Colon (tissue), 2 donors: ENCODE measurements around the gene SP8.

Experiments used
- FAIRE-seq: peaks from 2 replicates; lab custom pipeline; 2012; peaks lifted over from hg19 to GRCh38; lab: Jason Lieb, UNC
- donor health status: control.
- donor health status: control.

The SP8 gene

DNA sequence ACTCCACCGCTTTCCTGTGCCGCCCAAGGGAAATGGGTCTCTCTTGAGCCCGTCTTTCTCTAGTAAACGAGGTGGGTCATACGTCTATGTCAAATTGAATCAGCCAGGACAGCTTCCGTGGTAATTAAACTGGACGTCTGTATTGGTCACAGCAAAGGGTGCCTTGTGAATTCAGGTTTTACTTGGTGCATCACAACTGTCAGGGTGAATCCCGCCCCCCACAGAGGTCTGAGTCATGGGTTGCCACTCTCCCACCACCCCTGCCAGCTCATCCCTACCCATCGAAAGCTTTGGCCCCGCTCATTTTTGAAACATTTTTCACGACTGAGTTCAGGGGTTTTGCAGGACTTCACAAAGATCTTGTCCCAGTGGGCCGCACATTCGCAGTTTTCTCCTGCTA, 8.0 kb upstream of the SP8 start:
- no peak for FAIRE-seq

DNA sequence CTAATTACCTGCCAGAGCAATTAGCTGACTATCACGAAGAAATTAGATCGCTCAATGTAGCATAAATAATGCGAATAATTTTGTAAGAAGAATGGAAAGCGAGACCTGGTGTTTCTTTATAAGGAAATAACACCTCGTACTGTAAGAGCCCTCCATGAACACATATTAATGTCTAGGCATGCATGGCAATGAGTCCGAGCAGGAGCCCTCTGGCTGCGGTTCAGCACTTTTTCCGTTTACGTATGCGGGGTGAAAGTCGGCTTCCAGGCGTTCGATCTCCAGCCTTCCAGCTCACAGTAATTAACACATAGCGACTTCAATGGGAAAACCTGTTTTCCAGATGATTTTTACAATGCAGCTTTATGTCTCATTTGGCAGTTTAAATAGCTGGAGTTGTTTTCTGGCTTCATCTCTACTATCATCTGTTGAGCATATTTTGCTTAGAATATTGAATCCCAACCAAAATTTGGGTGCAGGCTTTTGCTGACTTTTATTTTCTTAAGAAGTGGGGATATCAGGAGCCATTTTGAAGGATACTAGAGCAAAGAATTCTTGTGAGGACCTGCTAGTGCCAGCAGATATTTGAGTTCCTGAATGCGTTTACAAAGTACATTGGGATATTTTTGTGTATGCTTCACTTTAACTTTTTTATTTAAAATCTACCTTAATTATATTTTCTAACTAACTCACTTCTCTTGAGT, 7.2 kb upstream of the SP8 start:
- no peak for FAIRE-seq

DNA sequence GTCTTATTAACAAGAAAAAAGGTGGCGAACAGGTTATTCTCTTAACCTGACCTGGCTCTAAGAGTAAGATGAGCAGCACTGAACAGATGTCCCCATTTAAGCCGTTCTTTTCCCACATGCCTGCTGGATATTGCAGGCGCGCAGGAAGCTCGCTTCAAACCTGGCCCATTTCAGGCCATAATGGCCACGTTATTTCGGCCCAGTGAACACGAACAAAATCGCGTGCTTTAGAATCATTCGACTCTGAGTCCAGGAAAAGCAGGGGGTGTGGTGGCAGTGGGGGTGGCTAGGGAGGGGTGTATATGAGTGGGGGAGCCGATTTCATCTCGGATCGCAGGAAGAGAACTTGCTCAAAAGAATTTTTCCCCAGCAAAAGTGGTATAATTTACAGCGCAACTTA, 6.6 kb upstream of the SP8 start:
- no peak for FAIRE-seq

DNA sequence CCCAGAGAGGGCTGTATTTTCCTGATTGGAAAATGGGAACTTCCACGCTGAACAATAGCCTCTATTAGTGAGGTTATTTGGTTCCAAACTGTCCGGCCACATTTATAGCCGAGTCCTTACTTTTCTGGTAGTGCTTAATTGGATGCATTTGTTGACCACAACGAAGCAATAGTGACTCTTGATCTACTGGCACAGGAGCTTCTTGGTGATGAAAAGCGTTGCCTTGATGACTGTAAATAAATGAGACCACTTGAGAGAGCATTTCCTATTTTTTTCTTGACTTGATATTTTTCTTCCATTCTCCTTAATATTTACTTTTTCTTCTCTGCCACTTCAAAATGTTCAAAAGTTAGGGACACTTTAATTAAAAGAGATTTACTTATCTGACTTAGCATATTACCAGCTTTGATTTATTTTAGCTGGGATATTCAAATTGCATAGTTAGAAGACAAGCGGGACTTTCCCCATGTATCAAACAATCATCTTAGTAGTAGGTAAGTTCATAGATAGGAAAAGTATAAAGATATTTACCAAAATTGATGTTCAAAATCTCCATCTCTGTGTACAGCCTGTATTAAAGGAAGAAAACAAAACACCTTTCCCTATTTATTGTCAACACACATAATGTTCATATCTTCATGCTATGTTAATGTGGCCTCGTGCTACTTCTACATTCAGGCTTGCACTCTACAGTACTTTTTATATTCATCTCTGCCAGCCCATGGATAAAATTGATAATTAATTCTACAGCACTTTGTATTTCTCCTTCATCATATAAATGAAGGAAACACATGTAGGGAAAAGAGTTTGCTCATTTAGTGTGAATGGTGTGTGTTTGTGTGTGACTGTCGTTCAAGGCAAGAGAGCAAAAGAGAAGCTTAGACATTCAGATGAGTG, 5.1 kb upstream of the SP8 start:
- FAIRE-seq = no peak

DNA sequence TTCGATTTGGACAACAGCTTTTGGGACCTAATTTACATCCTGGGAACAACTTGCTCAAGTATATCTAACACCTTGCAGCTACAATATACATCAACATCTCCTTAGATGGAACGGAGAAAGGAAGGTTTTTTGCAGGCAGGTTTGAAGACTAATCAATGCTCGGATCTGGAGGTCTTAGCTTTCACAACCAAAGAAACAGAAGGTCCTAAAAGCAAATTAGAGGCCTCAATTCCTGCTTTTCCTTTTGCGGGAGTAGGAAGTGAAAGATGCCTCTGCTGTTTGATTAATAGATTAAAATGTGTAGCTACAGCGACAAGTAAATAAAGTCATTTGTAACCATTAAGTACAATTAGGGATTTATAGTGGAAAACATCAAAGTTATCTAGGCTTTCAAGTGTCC, 3.7 kb upstream of the SP8 start:
- no peak for FAIRE-seq

DNA sequence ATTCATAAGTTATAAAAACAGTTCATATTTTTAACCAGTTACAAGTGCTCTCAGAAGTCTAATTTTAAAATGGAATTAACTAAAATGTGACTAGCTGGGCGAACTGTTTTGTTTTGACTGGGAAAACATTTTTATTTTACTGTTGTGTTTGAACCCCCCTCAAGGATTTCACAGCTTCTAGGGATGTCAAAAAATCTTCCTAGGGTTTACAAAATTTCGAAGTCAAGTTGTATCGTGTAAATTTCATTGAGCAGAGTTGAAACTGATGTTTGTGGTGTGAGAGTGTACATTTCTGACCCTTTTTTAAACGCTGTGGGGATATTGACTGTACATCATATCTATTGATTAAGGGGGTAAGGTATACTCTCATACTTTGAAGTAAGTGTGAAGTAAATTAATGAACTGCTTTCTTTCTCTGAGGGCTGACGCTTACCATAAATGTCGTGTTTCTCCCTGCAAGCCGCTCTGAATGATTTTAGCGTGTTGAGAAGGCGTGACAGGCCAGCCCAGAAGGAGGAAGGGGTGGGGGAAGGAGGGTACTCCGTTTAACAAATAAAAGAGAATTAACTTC, 1.8 kb upstream of the SP8 start:
- no peak for FAIRE-seq

DNA sequence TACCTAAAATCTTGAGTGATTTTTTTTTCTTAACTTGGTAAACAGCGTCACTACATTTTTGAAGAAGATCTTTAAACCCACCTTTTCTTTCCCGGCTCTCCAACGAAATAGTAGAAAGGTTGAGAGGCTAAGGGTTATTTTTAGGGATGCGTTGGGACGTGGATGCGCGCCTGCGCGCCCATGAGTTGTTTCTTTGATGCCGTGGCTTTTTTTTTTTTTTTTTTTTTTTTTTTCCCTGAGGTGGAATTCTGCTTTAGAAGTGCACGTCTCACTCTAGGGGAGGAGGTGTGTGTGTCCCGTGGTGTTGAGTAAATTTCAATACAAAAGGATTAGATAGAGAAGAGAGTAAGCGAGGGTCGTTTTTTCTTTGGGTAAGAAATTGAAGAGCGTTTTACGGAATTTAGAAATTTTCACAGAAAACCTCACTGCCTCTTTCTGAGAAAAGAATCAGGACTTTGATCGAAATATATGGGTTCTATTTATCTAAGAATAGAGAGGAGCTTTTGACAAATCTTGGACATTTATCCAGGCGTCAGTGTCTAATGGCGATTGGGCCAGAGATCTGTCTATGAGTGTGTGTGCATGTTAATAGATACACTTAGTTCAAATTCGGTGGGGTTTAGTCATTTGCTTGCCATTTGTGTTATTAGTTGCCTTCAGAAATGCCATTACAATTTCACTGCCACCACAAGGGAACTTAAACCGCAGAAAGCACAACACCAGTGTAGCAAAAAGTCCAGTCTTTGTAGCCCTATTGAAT, 1.2 kb upstream of the SP8 start:
- FAIRE-seq = no peak

DNA sequence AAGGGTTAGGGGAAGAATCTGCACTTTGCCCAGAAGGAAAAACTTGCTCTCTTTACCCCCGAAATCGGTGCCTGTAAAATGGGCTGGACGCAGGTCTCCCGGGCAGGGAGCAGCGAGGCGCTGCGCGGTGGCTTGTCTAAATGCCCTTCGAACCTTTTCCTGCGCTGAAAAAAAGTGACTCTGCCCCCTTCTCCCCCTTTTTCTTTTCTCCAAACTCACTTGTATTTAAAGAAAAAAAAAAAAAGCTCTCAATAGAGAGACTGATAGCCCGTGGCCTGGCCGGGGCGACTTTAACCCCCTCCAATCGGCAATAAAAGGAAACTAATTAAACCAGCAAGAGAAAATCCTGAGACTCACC, 286 bp downstream of the SP8 start:
- no peak for FAIRE-seq

DNA sequence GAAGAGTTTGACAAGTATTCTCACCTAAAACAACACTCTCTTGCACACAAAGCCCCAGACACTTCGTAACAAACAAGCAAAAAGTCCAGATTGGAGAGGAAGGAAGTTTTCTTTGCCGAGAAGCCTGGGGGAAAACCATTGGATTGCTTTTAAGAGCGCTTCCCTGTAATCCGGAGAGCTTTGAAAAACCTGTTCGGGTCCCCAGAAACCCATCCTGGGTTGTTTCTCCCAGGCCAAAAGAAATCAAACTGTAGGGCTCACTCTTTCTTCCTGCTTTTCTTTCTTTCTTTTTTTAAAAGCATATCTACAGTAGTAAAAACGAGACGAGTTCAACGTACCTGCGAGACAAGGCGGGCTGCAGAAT, 655 bp downstream of the SP8 start:
- FAIRE-seq = no peak

DNA sequence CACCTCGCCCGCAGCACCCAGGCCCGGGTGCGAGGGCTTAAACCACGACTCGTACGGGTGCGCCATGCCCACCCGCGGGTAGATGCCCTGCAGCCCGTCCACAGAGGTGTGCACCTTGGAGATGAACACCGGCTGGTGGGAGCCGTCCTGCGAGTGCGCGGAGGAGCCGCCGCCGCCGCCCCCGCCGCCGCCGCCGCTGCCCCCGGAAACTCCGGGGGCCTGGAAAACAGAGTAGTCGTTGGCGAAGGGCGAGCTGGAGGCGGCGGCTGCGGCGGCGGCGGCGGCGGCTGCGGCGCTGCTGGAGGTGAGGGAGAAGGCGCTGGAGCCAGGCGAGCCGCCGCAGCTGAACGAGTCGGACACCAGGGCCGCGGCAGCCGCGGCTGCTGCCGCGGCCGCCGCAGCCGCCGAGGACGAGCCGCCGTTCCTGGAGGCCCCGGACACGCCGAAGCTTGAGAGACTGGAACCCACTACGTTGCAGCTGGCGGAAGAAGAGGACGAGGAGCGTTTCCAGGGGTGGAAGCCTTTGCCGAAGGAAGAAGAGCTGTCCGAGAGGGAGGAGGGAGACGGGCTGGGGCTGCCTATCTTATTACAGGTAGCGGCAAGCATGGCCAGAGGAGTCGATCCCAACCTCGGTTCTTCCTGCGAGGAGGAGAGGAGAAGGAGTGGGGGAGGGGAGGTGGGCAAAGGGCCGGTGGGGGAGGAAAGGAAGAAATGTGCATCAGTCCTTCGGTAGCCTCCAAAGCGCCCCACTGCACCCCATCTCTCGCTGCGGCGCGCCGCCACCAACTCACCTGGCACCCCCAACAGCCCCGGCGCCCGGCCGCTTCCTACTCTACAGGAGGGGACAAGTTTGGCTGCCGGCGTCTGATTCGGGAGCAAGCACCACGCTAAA, 1.3 kb downstream of the SP8 start:
- FAIRE-seq = no peak

DNA sequence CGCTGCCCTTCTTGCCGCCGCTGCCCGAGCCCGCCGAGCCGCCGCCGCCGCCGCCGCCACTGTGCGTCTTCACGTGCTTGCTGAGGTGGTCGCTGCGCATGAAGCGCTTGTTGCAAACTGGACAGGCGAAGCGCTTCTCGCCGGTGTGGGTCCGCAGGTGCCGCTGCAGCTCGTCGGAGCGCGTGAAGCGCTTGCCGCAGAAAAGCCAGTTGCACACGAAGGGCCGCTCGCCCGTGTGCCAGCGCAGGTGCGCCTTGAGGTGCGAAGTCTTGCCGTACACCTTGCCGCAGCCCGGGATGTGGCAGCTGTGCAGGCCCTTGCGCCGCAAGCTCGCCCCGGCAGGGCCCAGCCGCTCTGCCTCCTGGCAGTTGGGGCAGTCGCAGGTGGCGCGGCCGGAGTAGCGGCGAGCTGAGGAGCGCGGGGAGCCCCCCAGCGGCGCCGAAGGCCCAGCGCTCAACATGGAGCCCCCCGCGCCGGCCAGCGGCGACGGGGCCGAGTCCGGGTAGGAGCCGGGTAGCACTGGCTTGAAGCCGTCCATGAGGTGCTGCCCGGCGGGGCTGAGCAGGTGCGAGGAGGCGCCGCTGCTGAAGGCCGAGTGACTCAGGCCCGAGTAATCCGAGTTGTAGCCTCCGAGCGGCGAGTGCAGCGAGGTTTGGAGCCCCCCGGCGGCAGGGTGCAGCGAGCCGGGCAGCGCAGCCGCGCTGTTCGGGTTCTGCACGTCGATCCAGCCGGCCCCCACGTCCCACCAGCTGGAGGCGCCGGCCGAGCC, 2.1 kb downstream of the SP8 start:
- no peak for FAIRE-seq

DNA sequence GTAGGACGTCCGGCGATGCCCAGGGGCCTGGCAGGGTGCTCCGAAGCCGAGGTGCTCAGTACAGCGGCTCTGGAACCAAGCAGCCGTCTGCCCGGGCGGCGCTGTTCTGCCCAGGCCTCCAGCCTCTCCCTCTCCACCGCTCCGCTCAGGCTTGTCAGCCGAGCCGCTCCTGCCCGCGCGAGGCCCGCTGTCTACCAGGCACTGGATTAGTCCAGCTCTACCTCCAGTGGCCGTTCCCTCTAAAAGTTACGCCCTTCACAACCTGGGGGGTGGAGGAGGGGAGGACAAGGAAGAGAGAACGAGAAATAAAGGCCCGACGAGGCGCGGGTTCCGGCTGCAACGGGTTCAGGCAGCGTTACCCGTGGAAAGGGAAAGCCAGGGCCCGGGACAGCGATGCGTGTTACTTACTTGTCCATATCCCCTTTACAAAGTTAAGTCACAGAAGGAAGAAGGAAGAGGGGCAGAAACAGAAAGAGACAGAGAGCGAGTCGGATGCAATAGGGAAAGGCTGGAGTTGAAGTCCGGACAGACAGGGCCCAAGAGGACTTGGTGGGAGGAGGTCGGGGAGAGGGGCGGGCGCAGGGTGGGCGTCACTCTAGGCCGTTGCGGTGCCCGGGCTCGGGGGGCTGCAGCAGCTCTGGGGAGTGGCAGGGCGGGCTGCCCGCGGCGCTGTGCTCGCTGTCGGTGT, 2.8 kb downstream of the SP8 start:
- FAIRE-seq = no peak

DNA sequence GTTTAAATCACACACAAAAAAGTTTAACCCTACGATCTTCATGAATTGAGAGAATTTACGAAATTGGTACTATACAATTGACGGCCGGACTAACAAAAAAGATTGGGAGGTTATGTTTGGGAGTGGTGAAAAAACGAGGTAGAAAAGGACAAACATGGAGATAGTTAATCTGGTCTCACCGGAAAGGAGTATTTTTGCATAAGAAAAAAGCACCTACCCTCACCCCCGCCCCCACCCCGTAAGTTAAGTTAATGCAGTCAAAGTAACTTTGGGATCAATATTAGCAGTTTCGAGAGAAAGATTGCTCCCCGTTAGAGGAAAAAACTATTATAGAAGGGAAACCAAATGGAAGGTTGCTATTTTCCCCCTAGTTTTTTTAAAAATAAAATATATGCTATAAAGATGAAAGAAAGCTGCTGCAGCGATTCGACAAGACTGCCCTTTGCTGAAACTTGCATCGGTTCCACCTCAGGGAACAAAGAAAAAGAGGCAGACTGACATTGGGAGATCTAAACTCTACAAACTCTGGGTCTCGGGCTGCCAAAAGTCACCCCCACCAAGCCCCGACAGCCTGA, 3.5 kb downstream of the SP8 start:
- FAIRE-seq = no peak

DNA sequence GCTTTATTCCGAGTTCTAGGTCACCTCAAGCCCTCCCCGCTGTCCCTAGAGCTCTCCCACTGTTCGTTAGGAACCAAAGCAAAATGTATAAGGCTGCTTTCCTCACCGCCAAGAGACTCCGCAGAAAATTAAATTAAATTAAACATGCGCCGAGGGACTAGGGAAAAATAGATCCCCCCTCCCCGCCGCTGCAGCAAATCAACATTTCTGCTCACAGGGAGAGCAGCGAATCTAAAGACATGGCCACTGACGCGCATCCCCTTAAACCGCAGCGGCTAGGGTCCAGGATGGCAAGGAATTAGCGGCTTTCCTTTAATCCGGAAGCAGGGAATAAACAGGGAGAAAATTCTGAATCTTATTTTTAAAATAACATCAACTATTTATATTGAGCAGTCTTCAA, 7.6 kb downstream of the SP8 start:
- FAIRE-seq = no peak

DNA sequence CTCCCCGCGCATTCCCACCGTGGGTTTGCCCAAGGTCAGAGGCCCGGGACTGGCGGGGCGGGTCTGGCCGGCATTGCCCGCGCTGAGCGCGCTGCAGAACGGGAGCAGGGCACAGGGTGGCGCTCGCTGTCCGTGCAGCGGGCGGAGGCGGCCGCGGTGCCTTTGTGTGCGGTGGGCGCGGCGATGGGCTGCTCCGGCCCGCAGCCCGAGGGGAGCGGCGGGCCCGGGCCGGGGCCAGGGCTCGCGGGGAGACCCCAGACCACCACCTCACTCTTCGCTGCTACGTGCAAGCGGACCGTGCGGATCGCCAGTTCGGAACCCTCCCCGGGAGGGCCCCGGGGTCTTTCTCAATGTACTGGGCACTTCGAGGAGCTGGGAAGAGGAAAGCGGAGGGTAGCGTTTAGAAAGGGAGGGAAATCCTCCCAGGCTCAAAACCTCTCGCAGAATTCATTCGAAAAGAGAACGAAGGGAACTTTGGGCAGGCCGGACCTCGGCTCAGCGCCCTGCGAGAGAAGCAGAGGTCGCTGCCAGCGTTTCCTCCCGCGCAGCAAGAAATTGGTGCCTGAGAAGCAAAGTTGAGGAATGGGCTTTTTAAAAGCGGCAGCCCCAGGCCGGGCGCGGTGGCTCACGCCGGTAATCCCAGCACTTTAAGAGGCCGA, 8.5 kb downstream of the SP8 start:
- no peak for FAIRE-seq

DNA sequence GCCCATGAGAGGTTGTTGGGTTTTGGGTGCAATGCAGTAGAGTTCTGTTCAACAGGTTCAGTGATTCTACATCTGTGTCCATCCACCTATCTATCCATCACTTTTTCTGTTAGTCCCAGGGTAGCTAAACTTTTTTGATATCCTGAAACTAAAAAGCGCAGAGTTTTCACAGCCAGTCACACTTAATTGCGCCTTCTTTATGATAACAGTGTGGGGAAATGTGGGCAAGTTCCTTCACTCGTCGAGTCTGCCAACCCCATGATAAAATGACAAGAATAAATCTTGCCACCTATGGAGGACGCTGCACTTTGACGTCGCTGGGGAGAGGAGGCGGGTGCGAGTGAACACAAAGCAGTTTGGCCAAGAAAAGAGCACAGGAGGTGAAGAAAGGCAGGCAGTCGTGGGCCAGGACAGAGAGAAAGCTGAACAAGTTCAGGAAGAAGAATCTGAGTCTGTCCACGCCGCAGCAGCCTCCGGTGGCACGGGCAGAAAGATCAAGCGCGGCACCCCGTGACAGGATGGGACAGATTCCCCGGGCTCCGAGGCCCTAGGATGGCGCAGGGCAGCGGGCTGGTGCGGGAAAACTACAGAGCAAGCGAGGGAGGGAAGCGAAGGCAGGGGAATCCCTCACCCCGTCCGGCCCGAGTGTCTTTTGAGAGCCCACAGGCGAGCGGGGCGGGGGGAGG, 9.2 kb downstream of the SP8 start:
- FAIRE-seq = no peak

DNA sequence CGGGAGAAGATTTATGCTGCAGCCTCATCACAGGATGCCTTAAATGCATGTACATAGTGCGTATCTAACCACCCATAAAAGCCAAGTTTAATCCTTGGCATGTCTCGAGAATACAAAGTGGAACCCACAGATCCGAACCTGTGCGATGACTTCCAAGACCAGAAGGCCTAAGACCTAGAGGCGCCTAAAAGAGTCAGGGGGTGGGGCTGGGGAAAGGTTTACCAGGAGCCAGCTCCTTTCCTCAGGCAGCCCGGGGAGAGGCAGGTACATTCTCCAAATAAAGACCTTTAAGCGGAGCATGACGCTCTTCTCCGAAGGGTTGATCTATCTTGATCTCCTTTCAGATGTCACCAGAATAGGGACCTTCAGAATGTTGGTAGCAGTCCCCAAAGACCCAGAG, 9.7 kb downstream of the SP8 start:
- no peak for FAIRE-seq

DNA sequence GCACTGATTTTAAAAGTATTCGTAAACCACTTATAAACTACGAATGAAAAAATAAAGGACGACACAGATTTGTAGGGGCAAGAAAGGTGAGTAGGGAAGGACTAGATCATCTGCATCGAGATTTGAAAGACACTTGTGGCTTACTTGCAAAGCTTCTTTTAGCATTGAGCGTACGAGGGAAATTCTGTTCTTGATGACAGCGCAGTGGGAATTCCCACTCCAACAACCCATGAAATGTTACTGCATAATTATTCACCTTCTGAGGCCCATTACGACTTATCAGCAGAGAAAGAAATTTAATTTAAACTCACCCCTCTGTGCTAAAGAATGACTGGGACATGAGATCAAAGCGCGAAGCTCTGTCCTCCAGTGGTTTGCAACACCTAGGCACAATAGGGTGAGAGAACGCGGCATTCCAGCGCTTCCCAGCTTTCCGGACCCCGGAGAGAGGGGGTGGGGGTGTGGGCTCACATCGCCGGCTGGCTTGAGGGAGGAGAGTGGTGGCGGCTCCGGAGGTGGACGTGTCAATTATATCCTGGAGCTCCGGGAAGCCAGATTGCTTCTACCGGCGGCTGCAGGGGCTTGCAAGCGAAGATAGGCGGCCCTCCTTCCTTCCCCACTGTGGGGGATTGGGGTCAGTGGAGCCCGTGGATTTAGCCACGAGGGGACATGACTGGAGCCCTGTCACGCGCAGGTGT, 10.3 kb downstream of the SP8 start:
- no peak for FAIRE-seq
